SK-N-MC (cell line): ENCODE data around the gene RAB11FIP2.

Source experiments
- EZH2 ChIP-seq: fragments of 200-600 bp; sonication (generic); IDR thresholded peaks from one replicate; pipeline ENCODE4 v1.6.1; 2017; ENCODE audit warnings: antibody characterized with exemption
- FOXP2 ChIP-seq: optimal IDR thresholded peaks from 2 replicates; pipeline ENCODE3; 2011; ENCODE audit warnings: mild to moderate bottlenecking, moderate library complexity; ENCODE audit not compliant: insufficient read depth; ENCODE audit errors: extremely low read length, control extremely low read depth
- POLR2AphosphoS5 ChIP-seq: IDR thresholded peaks from 2 replicates; pipeline ENCODE4 v1.6.1; 2012; ENCODE audit warnings: mild to moderate bottlenecking, low read depth, low read length, borderline replicate concordance

DNA sequence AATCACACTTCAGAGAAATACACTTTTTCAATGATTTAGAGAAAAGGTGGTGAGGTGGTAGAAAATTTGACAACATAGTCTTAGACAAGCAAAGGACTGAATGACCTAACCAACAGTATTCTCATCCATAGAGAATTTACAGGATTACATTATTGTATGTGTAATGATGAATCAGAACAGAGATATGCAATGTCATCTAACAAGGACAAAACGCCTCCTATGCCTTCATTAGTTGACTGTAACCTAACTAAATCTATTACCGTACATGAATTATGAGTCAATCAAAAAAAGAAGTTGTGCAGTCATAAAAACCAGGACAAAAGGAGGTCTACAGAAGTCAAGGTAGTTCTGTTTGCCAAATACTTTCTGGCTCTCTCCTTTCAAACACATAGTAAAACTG, 66.5 kb downstream of the RAB11FIP2 start:
- TF ChIP-seq POLR2AphosphoS5 = no peak
- no peak for TF ChIP-seq EZH2
- no peak for TF ChIP-seq FOXP2
